Panc1 (cell line): Measurements from ENCODE around the gene SNX27. TPM values are rescaled to one million over a fixed set of nuclear protein-coding genes. Genes with fewer than 3 reads are reported as not detected.
"Not testable (repeated sequence)": the region's sequence is repeated elsewhere in the genome, so short reads cannot be mapped to it uniquely, and the experiment has no call there.

Experiments used
- ATAC-seq: fragments of 200-7000 bp; cut with Tn5 transposase; 2 replicates; pipeline ENCODE4 v1.9.1; 2020; ENCODE audit warnings: mild to moderate bottlenecking, moderate library complexity
- BruUV-seq: library from RNA; stranded (reverse); fragments of 400-500 nt; replicated peaks from 2 replicates; lab custom pipeline; 2021; lab: Mats Ljungman, UMichigan
- CTCF ChIA-PET: fragments of 300-600 bp; sonication (Branson Sonifier 250); formaldehyde crosslinking; loops from one replicate; lab custom pipeline; 2022; ENCODE audit warnings: antibody characterized with exemption; lab: Charles Lee
- POLR2A ChIA-PET: fragments of 300-600 bp; sonication (Branson Sonifier 250); formaldehyde crosslinking; loops from one replicate; lab custom pipeline; 2022; ENCODE audit warnings: antibody characterized with exemption; lab: Charles Lee
- DNase-seq: peaks from one replicate; pipeline ENCODE4 v3.0.0-alpha.2; 2010; ENCODE audit warnings: low read depth, low spot score
- H3K27ac ChIP-seq: 2 replicates; pipeline ENCODE4 v1.5.1; 2011; ENCODE audit warnings: mild to moderate bottlenecking, low read length, inconsistent platforms
- H3K27me3 ChIP-seq: fragments of 200-500 bp; sonication (Bioruptor generic); 2 replicates; pipeline ENCODE4 v1.6.0; 2014; ENCODE audit warnings: low read length, inconsistent platforms; ENCODE audit not compliant: control insufficient read depth, insufficient read depth
- H3K36me3 ChIP-seq: fragments of 200-500 bp; sonication (Bioruptor generic); 2 replicates; pipeline ENCODE4 v1.5.1; 2014; ENCODE audit warnings: inconsistent platforms, mild to moderate bottlenecking, low read length, moderate library complexity; ENCODE audit not compliant: control insufficient read depth, insufficient read depth
- H3K4me1 ChIP-seq: 2 replicates; pipeline ENCODE4 v1.5.1; 2011; ENCODE audit warnings: inconsistent platforms, mild to moderate bottlenecking, low read length, moderate library complexity; ENCODE audit not compliant: control insufficient read depth, insufficient read depth
- H3K4me3 ChIP-seq, 2 experiments: 2 replicates each; pipeline ENCODE4 v1.5.1; 2011 to 2012; ENCODE audit warnings: low read depth in 2 of 2, low read length in 2 of 2, mild to moderate bottlenecking in 2 of 2, inconsistent platforms in 1 of 2, moderate library complexity in 1 of 2
- H3K9me3 ChIP-seq: fragments of 200-500 bp; sonication (Bioruptor generic); 2 replicates; pipeline ENCODE4 v1.5.1; 2014; ENCODE audit warnings: low read depth, mild to moderate bottlenecking, inconsistent platforms, low read length, moderate library complexity; ENCODE audit not compliant: control insufficient read depth, insufficient read depth
- CTCF ChIP-seq: fragments of 450-650 bp; IDR thresholded peaks from 2 replicates; pipeline ENCODE4 v1.5.1; 2017; ENCODE audit warnings: mild to moderate bottlenecking
- POLR2AphosphoS5 ChIP-seq: IDR thresholded peaks from 2 replicates; pipeline ENCODE4 v1.6.1; 2012; ENCODE audit warnings: mild to moderate bottlenecking, low read depth, low read length, moderate library complexity
- REST ChIP-seq, 2 experiments: IDR thresholded peaks; 2 replicates each; pipeline ENCODE4 v1.6.1; 2011 to 2012; ENCODE audit warnings: low read depth in 2 of 2, control low read depth in 1 of 2, low read length in 1 of 2, mild to moderate bottlenecking in 1 of 2, moderate library complexity in 1 of 2; ENCODE audit not compliant: insufficient read depth in 1 of 2
- SIN3A ChIP-seq: IDR thresholded peaks from 2 replicates; pipeline ENCODE4 v1.6.1; 2012; ENCODE audit warnings: low read depth, mild to moderate bottlenecking, low read length, moderate library complexity, borderline replicate concordance; ENCODE audit not compliant: insufficient read depth
- TCF7L2 ChIP-seq: IDR thresholded peaks from 2 replicates; pipeline ENCODE4 v1.6.1; 2011; ENCODE audit warnings: mild to moderate bottlenecking, low read depth, low read length, inconsistent platforms
- in situ Hi-C: cut with HindIII; loops from 2 replicates; pipeline ENCODE4 v1.10.0; 2016; ENCODE audit warnings: low sequenced_read_pairs, low pct_unique_long_range_greater_than_20kb
- intact Hi-C: fragments of 100-400 bp; cut with micrococcal nuclease; formaldehyde crosslinking; loops from one replicate; pipeline ENCODE4 v1.10.0; 2022; ENCODE audit not compliant: unreplicated experiment
- total RNA-seq: library from RNA; stranded (reverse); gene quantifications from one replicate; pipeline ENCODE4 v1.2.1, GENCODE V29; 2021; ENCODE audit not compliant: unreplicated experiment

The SNX27 gene
- total RNA-seq, 1 experiment from 2014 or later, result 58.4 TPM

GRCh38 chr1:151681923-151682322 is 70.1 kb downstream of the SNX27 start:
- Histone ChIP-seq H3K4me3 (no peak overlapping the region), H3K36me3 (no peaks in the 10 kb centered on the region), H3K4me1 (peaks cover 3% of the 10 kb centered on the region; the same call in 1 of the 2 replicates), H3K27ac (no peak overlapping the region), H3K9me3 (no peaks in the 10 kb centered on the region), H3K27me3 (no peaks in the 10 kb centered on the region)
- DNase-seq (no peak), ATAC-seq (no peak)
- in situ Hi-C loops, result no loop called here
- ChIA-PET POLR2A (no interaction called here), CTCF (interaction anchor here (0.7 kb wide), 1 partner anchor 46 kb away, joined by 3 read pairs; no protein-coding TSS in a partner anchor)
- TF ChIP-seq SIN3A, result no peak
- TF ChIP-seq TCF7L2, result no peak
- no peak for TF ChIP-seq POLR2AphosphoS5
- TF ChIP-seq CTCF, result no peak
- TF ChIP-seq REST (IDR thresholded peaks at IDR 0.05; ENCODE audit: insufficient read depth in 1 of 2, low read depth in 2 of 2, low read length in 1 of 2), result no peak
- intact Hi-C loops, result no loop called here
- BruUV-seq, result no TSS peak

- CTCF ChIA-PET, H3K36me3 ChIP-seq, H3K9me3 ChIP-seq, POLR2A ChIA-PET, in situ Hi-C loops, H3K27me3 ChIP-seq, H3K27ac ChIP-seq, H3K4me3 ChIP-seq, H3K4me1 ChIP-seq, intact Hi-C loops, DNase-seq, BruUV-seq, ATAC-seq: not testable (repeated sequence)
Observed at GRCh38 chr1:151682901-151683300, 71.1 kb downstream of the SNX27 start.

GRCh38 chr1:151684128-151684527 is 72.3 kb downstream of the SNX27 start:
- Histone ChIP-seq H3K27ac (no peak overlapping the region), H3K36me3 (no peaks in the 10 kb centered on the region), H3K27me3 (no peaks in the 10 kb centered on the region), H3K4me3 (no peak overlapping the region), H3K4me1 (peaks cover 3% of the 10 kb centered on the region; the same call in 1 of the 2 replicates), H3K9me3 (no peaks in the 10 kb centered on the region)
- no peak for ATAC-seq
- POLR2A ChIA-PET, result interaction anchor here (0.5 kb wide), 1 partner anchor 112 kb away, joined by 3 read pairs; no protein-coding TSS in a partner anchor
- in situ Hi-C loops (no loop called here), intact Hi-C loops (no loop called here)
- no peak for DNase-seq
- BruUV-seq, result no TSS peak
- CTCF ChIA-PET, result no interaction called here
- TF ChIP-seq REST (IDR thresholded peaks at IDR 0.05; ENCODE audit: insufficient read depth in 1 of 2, low read depth in 2 of 2, low read length in 1 of 2) (no peak), POLR2AphosphoS5 (no peak), SIN3A (no peak), CTCF (no peak), TCF7L2 (no peak)
